ENCODE results near the gene LRRC55.

The LRRC55 gene, protein sequence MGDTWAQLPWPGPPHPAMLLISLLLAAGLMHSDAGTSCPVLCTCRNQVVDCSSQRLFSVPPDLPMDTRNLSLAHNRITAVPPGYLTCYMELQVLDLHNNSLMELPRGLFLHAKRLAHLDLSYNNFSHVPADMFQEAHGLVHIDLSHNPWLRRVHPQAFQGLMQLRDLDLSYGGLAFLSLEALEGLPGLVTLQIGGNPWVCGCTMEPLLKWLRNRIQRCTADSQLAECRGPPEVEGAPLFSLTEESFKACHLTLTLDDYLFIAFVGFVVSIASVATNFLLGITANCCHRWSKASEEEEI

DNA sequence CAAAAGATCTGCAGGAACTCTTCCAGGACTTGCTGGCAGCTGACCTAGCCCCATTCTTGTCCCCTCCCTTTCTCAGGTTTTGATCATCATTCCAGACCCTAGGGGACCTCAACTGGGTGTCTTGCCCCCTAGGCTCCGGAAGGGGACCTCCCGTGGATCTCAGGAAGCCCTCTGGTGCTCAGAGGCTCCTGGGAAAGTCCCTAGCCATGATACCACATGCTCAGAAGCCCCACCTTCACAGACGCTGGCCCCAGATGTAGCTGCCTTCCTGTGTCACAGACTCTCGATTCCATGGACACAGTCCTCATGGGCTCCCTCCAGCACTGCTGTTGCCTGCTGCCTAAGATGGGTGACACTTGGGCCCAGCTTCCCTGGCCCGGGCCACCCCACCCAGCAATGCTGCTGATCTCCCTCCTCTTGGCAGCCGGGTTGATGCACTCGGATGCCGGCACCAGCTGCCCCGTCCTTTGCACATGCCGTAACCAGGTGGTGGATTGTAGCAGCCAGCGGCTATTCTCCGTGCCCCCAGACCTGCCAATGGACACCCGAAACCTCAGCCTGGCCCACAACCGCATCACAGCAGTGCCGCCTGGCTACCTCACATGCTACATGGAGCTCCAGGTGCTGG lies at the start of gene LRRC55:
Gene LRRC55 (plus strand): TSS at position 276 of the 628 bp plus-strand sequence. CDS start 70 bp downstream, at position 346.
- DNase-seq = no peak

DNA sequence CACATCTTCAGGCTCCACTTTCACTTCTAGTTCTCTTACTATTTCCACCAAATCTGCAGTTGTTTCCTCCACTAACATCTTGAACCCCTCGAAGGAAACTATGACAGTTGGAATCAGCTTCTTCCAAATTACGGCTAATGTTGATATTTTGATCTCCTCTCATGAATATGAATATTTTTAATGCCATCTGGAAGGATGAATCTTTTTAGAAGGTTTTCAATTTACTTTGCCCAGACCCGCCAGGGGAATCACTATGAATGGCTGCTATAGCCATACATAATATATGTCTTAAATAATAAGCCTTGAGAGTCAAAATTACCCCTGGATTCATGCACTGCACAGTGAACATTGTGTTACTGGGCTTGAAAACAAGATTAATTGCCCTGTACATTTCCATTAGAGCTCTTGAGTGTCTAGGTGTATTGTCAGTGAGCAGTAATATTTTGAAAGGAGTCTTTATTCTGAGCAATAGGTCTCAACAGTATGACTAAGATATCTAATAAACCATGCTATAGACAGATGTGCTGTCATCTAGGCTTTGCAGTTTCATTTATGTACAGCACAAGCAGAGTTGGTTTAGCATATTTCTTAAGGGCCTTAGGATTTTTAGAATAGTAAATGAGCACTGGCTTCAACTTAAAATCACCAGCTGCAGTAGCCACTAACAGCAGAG lies 48.3 kb upstream of the LRRC55 start:
- peak; percentile 31 for DNase-seq

DNA sequence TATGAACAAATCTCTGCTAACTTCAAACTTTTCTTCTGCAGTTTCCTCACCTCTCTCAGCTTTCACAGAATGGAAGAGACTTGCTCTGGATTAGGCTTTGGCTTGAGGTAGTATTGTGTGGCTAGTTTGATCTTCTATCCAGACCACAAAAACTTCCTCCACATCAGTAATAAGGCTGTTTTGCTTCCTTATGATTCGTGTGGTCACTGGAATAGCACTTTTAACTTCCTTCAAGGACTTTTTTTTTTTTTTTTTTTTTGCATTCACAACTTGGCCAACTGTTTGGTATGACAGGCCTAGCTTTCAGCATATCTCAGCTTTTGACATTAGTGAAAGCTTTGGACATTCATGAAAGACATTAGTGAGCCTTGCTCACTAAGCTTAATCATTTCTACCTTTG lies 47.5 kb upstream of the LRRC55 start:
- no peak for DNase-seq

DNA sequence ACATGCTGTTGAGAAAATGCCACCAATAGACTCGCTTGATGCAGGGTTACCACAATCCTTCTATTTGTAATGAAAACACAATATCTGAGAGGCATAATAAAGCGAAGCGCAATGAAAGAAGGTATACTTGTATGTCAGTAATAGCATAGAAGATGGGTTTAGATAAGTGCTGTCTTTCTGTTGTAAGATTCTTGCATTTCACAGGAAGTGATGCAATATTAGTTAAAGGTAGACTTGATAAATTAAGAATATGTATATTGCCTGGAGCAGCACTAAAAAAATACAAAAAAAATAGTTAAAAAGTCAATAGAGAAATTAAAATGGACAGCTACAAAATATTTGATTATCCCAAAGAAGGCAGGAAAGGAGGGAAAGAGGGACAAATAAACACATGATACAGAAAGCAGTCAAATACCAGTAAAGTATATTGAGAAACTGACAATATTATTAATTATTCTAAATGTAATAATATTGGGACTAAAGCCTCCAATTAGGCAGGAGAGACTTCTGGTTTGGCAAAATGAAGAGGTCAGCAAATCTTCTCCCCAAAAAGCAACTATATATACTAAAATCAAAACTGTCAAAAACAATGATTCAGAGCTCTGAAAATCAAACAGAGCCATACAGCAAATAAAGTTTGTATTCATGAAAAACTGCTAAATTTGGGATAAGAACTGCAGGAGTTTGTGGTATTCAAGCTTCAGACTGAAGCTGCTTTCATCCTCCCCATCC lies 46.6 kb upstream of the LRRC55 start:
- DNase-seq = no peak

DNA sequence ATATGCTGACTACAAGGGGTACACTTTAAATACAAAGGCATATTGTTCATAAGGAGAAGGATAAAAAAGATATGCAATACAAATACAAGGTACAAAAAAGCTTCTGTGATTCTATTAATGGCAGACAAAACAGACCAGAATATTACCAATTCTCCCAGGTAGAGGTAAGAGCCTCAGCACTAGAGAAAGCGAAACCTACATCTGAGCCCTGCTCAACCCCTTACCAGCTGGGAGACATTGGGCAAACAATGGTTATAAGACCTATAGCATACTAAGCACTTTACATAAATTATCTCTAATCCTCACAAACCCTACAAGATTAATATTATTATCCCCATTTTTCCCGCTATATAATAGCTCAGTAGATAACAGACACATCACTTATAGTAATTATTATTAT lies 41.2 kb upstream of the LRRC55 start:
- DNase-seq = no peak

DNA sequence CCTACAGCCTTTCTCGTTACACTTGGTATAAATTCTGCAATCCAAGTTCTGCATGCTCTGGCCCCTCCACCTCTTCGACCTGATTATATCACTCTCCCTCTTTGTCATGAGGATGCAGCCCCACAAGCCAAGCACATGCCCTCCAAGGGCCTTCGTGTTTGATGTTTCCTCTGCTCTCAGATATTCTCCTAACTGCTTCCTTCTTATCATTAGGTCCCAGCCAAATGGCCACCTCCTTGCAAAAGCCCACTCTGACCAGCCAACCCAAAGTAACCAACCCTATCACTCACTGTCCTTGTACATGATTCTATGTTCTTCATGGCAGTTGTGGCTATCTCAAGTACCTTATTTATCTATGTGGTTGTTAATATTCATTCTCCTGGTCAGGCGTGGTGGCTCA lies 38.3 kb upstream of the LRRC55 start:
- no peak for DNase-seq

DNA sequence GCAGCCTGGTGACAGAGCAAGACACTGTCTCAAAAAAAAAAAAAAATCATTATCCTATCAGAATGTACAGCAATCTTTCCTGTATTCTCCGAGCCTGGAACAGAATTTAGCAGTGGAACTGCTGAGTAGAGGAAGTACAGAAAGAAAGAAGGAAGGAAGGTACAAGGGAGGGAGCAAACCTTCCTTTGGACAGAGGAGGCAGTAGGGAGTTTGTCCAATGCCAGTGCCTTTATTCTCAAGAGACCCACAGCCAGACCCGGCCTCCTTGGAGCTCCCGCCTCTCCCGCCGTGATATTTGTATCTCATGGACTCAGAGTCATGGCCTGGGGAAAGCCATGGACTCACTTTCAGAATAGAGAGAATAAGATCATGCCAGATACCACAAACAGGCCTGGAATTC lies 37.7 kb upstream of the LRRC55 start:
- DNase-seq = no peak

DNA sequence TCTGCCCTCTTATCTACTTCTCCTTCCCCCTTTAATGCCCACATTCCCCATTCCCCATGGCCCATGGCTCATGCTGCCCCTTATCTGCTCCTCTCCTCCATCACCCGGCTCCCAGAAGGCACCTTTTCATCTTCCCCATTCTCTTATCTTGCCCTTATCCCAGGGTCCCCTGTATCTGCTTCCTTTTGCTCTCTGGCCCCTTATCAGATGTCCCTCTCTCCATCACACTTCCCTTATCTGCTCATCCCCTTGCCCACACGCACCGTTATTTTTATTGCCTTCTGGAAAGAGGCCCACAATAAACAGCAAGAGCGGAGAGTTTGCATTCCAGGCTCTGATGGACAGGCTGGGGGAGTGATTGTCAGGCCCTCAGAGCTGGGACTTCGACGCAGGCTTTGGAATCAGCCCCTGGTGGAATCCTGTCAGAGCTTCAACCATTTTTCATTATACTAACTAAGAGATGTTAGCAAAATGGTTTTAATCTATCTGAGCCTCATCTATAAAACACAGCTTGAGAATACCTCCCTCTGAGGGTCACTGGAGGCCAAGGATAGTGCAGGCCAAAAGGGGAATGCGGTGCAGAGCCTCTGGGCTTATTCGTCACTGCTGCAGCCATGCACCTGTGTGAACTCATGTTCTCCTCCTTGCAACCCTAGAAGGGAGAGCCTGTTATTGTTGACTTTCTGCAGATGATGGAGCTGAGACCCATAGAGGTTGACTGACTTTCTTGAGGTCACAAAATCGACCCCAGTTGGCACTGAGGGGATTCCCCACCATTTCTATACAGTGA lies 37.0 kb upstream of the LRRC55 start:
- no peak for DNase-seq

DNA sequence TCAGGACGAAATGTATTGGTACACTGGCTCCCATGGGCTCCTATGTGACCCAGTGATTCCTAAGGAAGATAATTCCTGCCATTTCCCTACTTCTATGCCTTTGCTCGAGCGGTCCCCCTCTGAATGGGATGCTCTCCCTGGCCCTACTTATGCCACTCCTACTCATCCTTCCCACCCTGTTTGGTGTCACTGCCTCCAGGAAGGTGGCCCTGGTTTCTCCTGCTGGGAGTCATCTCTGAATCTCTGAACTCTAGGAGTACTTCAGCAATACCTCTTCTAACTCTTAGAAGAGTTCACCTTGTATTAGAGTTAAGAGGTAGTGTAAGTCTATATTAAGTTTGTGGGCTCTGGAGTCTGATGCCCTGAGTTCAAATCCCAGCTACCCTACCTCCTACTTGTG lies 35.5 kb upstream of the LRRC55 start:
- no peak for DNase-seq

DNA sequence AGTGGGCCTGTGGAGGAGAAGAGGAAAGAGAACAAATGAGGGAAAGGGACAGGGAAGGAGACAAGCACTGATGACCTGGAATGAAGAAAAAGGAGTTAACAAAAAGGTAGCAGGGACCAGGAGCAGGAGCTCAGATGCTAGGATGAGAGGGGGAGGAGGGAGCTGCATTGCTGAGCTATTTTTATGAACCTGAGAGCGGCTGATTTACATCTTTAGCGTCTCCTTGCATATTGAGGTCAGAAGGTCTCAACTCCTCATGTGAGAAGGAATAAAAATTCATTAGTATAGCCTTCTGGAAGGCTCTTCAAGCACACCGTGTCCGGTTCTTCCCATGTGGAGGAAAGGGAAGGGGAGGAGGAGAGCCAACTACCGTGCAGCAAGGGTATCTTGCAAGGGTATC lies 33.1 kb upstream of the LRRC55 start:
- DNase-seq = no peak

DNA sequence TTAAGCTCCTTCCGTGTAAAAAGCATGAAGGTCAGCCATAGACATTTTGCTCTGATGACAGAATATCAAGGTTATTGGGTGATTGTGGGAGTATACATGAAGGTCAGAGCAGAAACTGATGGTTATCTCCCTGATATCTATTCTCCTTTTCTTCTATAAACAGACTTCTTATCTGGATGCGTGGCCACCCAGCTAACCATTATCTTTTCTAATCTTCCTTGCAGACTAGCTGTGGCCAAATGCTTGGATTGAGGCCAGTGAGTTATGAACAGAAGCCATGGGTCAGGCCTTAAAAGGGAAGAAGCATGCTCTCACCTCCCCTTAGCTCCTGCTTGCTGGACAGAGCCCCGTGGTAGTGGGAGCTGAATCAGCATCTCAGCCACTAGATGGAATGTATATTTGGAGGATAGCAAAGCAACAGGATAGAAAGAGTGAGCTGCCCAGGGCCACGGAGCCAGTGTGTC lies 31.3 kb upstream of the LRRC55 start:
- DNase-seq = no peak

DNA sequence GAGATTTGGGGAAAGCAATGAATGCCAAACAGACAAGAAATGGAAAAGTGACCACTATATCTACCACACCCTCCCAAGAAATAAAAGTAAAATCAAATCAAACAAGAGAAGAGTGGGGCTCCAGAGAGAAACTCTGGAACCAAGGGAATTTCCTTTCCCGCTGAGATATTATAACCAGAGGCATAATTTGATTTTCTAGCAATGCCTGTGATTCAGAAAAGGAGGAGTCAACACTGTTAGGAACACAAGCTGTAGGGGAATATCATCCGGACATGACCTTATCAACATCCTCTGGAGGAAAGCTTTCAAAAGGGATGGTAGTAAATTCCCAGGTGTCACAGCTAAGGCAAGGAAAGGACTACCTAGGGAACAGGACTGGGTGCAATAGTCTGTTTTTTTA lies 29.6 kb upstream of the LRRC55 start:
- no peak for DNase-seq

DNA sequence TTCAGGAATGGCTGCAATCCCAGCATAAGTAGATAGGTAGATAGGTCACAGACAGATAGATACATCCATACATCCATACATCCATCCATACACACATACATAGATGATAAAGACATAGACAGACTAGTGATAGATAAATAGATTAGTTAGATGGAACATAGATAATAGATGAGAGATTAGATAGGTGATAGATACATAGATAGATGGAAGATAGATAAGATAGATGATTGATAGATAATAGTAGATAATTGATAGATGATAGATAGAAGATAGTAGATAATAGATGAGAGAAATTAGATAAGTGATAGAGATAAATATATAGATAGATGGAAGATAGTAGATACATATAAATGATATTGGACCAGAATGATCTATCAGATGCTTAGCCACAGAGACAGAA lies 28.3 kb upstream of the LRRC55 start:
- DNase-seq = no peak

DNA sequence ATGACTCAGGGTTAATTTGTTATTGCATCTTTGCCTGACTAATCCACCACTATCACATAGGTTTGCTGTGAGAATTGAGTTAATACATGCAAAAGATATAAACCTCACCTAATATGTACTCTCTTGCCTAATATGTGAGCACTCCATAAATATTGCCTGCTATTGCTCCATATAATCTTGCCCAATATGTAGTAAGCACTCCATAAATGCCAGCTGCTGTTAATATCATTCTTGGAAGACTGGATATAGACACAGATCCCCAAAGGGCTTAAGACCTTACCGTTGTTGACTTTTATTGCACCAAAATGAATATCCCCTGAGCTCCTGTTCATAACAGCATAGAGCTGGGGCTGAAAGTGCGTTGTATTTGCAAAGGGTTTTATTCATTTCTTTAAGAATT lies 27.0 kb upstream of the LRRC55 start:
- no peak for DNase-seq

DNA sequence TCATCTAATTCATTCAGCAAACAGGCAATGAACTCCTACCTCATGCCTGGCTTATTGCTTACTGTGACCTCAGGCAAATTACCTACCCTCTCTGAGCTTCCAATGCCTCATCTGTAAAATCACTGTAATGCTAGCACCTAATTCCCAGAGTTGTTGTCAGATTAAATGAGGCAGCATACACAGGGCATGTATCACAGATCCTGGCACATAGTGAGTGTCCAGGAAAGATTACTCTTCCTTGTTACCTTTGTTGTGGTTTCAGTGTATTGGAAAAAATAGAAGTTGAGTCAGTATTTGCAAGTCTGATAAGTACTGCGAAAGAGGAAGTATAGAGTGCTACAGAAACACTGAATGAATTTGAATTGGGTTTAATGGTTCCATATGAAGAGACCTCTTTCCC lies 26.4 kb upstream of the LRRC55 start:
- no peak for DNase-seq

DNA sequence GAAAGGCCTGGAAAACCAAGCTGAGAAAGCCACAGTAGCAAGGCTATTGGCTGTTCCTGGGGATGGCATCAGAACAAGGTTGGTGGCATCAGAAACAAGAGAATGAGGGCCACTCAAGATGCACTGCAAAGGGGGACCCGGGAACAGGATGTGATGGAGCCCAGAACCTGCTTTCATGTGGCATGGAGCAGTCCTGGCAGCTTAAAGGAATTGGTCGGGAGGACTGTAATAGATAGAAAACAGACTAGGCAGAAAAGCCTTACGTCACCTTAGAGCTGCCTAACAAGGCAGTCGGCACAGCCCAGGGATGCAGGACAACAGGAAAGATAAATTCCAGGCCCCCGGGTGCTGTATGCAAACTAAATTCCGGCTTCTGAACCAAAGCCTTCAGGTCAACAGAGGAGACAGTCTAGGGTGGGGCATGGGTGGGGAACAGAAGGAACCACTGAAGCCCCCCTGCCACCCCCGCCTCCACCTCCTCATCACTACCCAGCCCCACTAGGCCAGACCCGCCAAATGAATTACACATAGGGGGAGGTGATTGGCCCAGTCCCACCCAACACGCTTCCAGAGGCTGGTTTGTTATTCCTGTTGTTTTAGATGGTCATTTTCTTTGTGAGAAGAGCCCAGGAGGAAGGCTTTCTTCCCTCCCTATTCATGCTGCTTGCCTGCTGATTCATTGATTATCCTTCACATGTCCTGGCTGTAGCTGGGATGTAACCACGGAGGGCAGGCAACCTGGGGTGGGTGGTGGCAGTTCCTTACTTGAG lies 25.7 kb upstream of the LRRC55 start:
- DNase-seq = no peak

DNA sequence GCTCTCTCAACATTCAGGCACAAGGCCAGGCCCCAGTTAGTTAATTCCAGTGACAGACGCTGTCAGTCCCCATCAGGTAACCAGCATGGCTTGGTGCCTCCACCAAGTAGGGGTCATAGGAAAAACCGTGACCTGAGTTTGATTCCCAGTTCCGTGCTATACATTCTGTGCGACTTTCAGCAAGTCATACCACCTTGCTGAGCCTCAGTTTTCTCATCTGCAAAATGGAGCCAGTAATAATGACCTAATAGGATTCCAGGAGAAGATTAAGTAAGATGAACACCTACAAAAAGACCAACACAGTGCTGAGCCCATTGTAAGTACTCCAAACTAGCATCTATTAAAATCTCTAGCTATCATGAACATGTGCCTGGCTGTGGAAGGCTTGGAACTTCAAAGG lies 24.8 kb upstream of the LRRC55 start:
- no peak for DNase-seq

DNA sequence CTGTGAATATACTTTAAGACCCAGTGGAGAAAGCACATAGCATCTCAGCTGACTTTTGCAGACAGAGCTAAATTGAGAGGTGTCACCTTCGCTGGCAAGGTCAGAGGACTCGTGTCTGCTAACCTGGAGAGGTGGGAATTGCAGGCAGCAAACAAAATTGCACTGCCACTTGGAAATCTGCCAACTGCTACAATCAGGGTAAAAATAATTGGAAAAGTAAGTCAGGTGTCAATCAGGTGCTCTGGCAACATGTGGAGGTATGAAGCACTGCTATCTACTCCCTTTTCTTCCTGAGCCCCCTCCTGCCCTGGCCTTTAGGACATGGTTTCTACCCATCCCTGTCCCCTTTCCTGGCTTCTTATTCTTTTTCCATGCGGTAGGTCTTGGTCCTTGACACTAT lies 24.1 kb upstream of the LRRC55 start:
- no peak for DNase-seq

DNA sequence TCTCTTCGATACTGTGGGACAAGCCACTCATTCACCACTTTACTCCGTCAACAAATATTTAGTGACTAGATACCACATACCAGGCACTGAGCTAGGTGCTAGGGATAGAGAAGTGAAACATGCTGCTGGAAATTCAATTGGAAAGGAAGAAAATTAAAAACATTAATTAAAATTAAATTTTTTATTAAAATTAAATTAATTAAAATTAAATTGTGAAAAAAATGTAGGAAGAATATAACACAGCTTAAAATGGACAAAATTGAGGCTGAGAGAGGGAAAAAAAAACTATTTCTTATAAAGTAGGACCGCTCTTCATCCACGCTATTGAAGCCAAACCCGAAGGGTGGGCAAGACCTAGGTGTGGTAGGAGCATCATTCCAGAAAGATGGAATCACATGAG lies 23.6 kb upstream of the LRRC55 start:
- DNase-seq = no peak

DNA sequence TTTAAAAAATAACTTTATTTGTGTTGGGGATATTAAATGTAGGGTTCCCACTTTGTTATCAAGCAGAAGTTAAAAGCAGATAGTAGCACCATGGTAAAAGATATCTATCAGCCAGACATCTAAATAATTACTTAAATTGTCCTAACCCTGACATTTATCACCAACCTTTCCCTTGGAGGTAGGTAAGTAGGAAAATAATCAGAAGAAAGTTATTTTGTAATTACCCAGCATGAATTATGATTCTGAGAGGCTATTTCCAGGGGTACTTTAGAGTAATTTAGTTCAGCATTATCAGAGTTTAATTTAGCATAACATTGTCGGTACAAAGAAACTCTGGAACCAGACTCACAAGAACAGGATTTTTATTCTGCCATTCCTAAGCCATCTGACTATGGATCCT lies 23.2 kb upstream of the LRRC55 start:
- DNase-seq = no peak

DNA sequence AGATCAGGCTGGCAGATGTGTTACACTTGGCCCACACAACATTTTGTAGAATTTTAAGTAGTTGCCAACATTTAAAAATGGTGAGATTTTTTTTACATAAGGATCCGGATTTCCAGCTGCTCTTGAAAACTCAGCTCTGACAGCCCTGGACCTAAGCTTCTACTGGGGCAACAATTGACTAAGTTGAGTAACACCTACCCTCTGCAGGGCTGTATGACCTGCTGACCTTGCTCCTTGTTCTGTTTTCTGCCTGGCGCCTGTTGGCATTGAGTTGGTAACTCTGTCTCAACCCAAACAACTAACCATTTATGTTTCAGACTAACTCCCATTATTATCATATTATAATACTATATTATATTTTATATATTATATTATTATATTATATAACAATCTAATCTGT lies 21.1 kb upstream of the LRRC55 start:
- DNase-seq = no peak

DNA sequence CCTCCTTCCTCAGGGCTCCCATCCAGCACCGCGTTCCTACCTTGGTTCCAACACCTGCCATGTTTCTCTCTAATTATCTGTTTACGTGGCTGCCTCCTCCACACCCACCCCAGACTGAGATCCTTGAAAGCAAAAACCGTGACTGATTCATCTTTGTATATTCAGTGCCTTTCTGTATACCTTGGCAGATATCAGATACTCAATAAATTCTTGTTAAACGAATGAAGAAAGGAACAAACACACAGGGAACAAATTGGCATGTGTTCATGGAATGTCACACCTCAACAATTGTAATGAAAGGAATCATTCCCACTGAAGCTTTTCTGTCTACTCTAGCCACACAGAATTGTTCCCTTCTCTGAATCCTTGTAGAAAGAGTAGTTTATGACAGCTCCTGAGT lies 20.4 kb upstream of the LRRC55 start:
- DNase-seq = no peak

All from NCI-H1105 (cell line).